Stimulated activated memory B cell treated with anti-CD40 and anti-IgM and Interleukin-4, amounts not matched to agents 10 μg/mL and 1 μg/mL and 100 μg/mL, for 72 hours (primary cell): ENCODE measurements around the gene AGBL1.
"Not testable (repeated sequence)": the region's sequence is repeated elsewhere in the genome, so short reads cannot be mapped to it uniquely, and the experiment has no call there.

Experiments
- ATAC-seq: fragments of 150-1000 bp; cut with Tn5 transposase; 2 replicates; pipeline ENCODE4 v1.10.0; 2021
- H3K27ac Mint-ChIP-seq: one replicate; pipeline ENCODE4 v1.8.0; 2022; ENCODE audit warnings: mild to moderate bottlenecking, mixed read lengths
- H3K27me3 Mint-ChIP-seq: one replicate; pipeline ENCODE4 v1.8.0; 2022; ENCODE audit warnings: mixed read lengths
- H3K36me3 Mint-ChIP-seq: one replicate; pipeline ENCODE4 v1.8.0; 2022; ENCODE audit warnings: mixed read lengths
- H3K4me1 Mint-ChIP-seq: one replicate; pipeline ENCODE4 v1.8.0; 2022; ENCODE audit warnings: mixed read lengths
- H3K4me3 Mint-ChIP-seq: one replicate; pipeline ENCODE4 v1.8.0; 2022; ENCODE audit warnings: mild to moderate bottlenecking, moderate library complexity, mixed read lengths
- H3K9me3 Mint-ChIP-seq: one replicate; pipeline ENCODE4 v1.8.0; 2022; ENCODE audit warnings: mixed read lengths

The AGBL1 gene

GRCh38 chr15:86878844-86879243, 799.2 kb downstream of the AGBL1 start:
- H3K4me3 Mint-ChIP-seq, H3K9me3 Mint-ChIP-seq, H3K27ac Mint-ChIP-seq, H3K27me3 Mint-ChIP-seq, H3K36me3 Mint-ChIP-seq, H3K4me1 Mint-ChIP-seq: not testable (repeated sequence)
- peak; percentile 49 for ATAC-seq

DNA sequence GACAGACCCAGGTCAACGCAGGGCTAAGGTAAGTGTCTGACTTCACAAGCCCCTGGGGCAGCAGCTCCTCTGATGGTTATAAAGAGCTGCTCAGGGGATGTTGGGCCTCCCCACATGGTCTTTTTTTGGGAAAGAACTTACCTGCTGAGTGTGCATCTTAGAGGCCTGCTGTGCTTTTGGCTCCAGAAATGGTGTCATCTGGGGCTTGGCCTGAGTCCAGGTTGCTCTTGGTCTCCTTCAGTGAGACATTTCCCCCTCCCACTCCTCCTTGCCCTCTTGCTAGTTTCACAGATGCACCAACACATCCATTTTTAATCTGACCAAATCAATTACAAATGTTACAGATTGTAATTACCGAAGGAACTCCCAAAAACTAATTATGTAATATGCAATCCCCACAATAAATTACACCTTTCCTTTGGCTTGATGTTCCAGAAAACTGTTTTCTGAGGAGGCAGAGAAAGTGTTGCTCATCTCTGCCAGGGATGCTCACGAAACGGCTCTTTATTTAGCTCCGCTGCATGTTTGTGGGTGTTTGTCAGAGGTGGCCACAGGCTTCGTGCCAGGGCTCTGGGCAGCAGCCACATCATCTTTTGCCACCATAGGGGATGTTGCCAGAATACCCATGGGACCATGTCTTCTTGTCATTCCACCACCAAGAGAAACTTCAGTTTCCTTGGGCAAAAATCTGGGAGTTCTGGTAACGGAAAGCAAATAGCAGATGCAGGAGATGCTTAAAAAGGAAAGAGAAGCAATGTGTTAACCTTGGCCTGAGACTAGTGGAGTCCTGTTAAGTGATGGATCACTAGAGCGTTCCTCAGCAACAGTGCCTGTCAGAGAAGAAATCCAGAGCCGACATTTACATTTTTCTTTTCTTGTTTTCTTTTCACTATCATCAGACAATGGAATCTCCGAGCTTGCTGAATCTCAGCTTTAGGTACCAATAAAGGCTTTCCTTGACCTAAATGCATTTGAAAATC, 799.9 kb downstream of the AGBL1 start:
- H3K4me1 Mint-ChIP-seq = no peaks in the 10 kb centered on the region
- no peaks in the 10 kb centered on the region for H3K36me3 Mint-ChIP-seq
- peaks cover 3% of the 10 kb centered on the region for H3K9me3 Mint-ChIP-seq
- H3K4me3 Mint-ChIP-seq = no peak overlapping the region
- no peak for ATAC-seq
- no peaks in the 10 kb centered on the region for H3K27me3 Mint-ChIP-seq
- no peak overlapping the region for H3K27ac Mint-ChIP-seq

GRCh38 chr15:86885616-86886015, 805.9 kb downstream of the AGBL1 start:
- Mint-ChIP-seq H3K27me3 (no peaks in the 10 kb centered on the region), H3K9me3 (peaks cover 4% of the 10 kb centered on the region)
- ATAC-seq = no peak

DNA sequence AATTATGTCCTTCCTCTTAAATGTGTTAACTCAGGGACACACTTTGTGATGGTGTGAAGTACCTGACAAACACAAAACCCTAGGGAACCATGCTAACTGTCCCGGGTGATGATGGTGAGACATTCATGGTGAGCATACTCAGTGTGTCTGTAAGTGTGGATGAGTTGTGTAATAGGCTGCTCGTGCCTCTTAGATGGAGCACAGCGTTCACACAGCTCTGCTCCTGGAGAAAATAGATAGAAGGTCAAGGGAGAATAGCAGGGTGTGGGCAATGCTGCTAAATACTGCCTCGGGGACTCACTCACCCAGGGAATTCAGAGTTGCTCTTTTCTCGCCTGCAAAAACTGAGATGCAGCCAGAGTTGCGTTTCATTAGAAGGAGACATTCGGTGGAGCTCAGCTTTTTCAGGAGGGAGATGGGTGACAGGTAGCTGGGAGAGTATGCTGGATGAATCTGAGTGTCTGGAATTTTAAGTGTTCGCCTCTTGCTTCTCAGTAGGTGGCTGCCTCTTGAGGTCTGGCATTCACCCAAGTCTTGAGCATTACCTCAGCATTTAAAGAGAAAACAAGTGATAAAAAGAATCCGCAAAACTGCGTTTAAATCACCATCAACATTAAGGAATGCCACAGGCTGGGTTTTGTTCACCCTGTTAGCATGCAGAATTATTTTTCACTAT, 813.2 kb downstream of the AGBL1 start:
- H3K27ac Mint-ChIP-seq = no peak overlapping the region
- ATAC-seq = no peak
- H3K4me3 Mint-ChIP-seq = no peak overlapping the region
- peaks cover 10% of the 10 kb centered on the region for H3K9me3 Mint-ChIP-seq
- H3K27me3 Mint-ChIP-seq = no peaks in the 10 kb centered on the region
- H3K4me1 Mint-ChIP-seq = no peaks in the 10 kb centered on the region
- H3K36me3 Mint-ChIP-seq = no peaks in the 10 kb centered on the region

More at GRCh38 chr15:86885616-86886015, 805.9 kb downstream of the AGBL1 start:
- no peaks in the 10 kb centered on the region for H3K4me1 Mint-ChIP-seq
- no peak overlapping the region for H3K27ac Mint-ChIP-seq
- H3K36me3 Mint-ChIP-seq = no peaks in the 10 kb centered on the region
- H3K4me3 Mint-ChIP-seq = no peak overlapping the region

DNA sequence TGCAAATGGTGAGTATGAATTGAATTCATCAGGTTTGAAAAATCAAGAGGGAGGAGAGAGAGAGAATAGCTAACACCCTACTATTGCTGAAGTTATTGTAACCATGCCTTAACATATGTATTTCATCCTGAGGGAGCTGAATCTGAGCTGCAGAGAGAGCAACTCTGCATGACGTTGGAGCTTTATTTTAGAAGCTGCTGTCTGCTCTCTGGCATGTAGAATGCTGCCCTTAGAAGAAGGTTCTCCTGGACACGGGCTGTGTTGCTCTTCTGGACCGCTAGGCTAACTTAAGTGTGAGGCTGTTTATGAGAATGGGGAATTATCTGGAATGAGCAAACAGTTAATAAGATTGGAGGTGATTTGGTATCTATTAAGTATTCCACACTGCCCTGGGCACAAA, 814.6 kb downstream of the AGBL1 start:
- no peaks in the 10 kb centered on the region for H3K27me3 Mint-ChIP-seq
- no peaks in the 10 kb centered on the region for H3K36me3 Mint-ChIP-seq
- H3K27ac Mint-ChIP-seq = no peak overlapping the region
- peaks cover 17% of the 10 kb centered on the region for H3K9me3 Mint-ChIP-seq
- ATAC-seq = no peak
- no peaks in the 10 kb centered on the region for H3K4me1 Mint-ChIP-seq
- H3K4me3 Mint-ChIP-seq = no peak overlapping the region

DNA sequence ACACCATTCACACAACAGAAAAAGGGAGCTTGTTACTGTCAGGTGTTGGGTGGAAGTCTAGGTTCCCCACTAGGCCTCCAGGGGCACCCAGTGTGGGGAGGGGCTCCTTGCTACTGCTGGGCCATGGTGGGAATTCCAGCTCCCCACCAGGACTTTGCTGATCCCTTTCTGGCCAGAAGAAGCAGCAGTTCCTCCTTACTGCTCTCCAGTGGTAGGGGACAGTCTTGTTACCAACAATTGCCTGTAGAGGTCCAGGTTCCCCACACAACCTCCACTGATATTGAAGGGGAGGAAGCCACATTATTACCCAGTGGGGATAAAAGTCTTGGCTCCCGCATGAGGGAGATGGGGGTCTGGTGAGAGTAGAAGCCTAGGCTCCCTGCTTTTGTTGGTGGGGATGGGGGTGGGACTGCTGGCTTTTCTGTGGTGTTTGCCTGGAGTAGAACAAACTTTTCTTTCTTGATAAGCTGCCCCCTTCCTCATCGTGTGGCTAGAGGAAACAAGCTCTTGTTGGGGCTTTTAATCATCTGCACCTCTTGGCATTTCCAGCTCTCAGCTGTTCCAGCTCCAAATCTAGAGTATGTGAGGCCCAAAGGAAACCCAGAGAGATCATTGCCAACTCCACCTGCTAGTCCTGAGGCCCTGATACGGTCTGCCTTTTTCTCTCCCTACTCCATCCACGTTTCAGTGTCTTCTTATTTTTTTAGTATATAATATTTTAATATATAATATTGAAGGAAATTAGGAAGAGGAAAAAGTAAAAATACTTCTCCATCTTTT, 824.2 kb downstream of the AGBL1 start:
- Mint-ChIP-seq H3K9me3 (peaks cover 4% of the 10 kb centered on the region), H3K27ac (no peak overlapping the region), H3K36me3 (no peaks in the 10 kb centered on the region), H3K27me3 (no peaks in the 10 kb centered on the region), H3K4me3 (no peak overlapping the region), H3K4me1 (no peaks in the 10 kb centered on the region)
- ATAC-seq = no peak

GRCh38 chr15:86905625-86906256, 826.1 kb downstream of the AGBL1 start:
- no peaks in the 10 kb centered on the region for H3K36me3 Mint-ChIP-seq
- no peak overlapping the region for H3K27ac Mint-ChIP-seq
- H3K9me3 Mint-ChIP-seq = peaks cover 3% of the 10 kb centered on the region
- no peaks in the 10 kb centered on the region for H3K4me1 Mint-ChIP-seq
- ATAC-seq = no peak
- H3K4me3 Mint-ChIP-seq = no peak overlapping the region
- H3K27me3 Mint-ChIP-seq = no peaks in the 10 kb centered on the region

DNA sequence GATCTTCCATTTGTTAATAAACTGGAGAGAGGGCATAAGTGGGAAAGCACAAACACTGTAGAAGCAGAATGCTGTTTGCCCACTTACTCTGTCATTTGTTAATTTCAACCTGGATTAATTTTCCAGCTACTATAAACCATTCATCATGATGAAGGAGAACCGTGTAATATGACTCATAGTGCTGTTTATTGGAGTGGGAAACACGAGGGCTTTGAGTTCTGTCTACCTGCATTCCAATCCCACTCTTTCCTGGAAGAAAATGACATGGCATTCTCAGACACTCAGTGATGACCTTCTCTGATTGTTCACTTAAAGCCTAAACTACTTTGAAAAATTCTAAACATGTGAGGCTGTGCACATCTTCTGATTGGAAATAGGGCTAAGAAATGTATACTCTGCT, 826.7 kb downstream of the AGBL1 start:
- no peaks in the 10 kb centered on the region for H3K4me1 Mint-ChIP-seq
- no peak overlapping the region for H3K4me3 Mint-ChIP-seq
- no peaks in the 10 kb centered on the region for H3K27me3 Mint-ChIP-seq
- H3K36me3 Mint-ChIP-seq = no peaks in the 10 kb centered on the region
- peaks cover 3% of the 10 kb centered on the region for H3K9me3 Mint-ChIP-seq
- H3K27ac Mint-ChIP-seq = no peak overlapping the region
- ATAC-seq = no peak

DNA sequence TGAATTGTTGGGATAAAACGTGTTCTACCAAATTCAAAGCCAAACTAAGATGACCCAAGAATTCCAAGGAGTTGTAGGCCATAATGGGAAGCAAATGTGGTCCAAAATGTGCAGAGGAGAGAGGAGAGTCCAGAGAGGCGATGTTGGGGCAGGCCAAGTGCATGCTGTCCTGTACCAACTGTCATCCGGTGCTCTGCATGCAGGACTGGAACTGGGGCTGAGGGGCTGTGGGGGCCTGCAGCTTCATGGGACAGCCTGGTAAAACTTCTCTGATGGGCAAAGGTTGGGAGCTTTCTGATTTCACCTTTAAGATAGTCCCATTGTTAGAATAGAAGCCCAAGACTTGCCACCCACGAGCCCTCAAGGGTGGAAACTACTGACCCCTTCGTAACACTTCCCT, 831.4 kb downstream of the AGBL1 start:
- ATAC-seq = peak; percentile 31
- no peak overlapping the region for H3K27ac Mint-ChIP-seq
- no peak overlapping the region for H3K4me3 Mint-ChIP-seq
- H3K4me1 Mint-ChIP-seq = no peaks in the 10 kb centered on the region
- H3K9me3 Mint-ChIP-seq = peaks cover 3% of the 10 kb centered on the region
- no peaks in the 10 kb centered on the region for H3K27me3 Mint-ChIP-seq
- no peaks in the 10 kb centered on the region for H3K36me3 Mint-ChIP-seq

- Mint-ChIP-seq H3K4me3 (no peak overlapping the region), H3K27ac (no peak overlapping the region), H3K9me3 (peaks cover 3% of the 10 kb centered on the region), H3K27me3 (no peaks in the 10 kb centered on the region), H3K4me1 (no peaks in the 10 kb centered on the region), H3K36me3 (no peaks in the 10 kb centered on the region)
- ATAC-seq = no peak
These were observed 833.0 kb downstream of the AGBL1 start for GRCh38 chr15:86912661-86913060.

GRCh38 chr15:86915811-86916331, 836.2 kb downstream of the AGBL1 start:
- H3K27me3 Mint-ChIP-seq = no peaks in the 10 kb centered on the region
- no peak overlapping the region for H3K4me3 Mint-ChIP-seq
- ATAC-seq = no peak
- H3K27ac Mint-ChIP-seq = no peak overlapping the region
- no peaks in the 10 kb centered on the region for H3K36me3 Mint-ChIP-seq
- H3K9me3 Mint-ChIP-seq = no peaks in the 10 kb centered on the region
- no peaks in the 10 kb centered on the region for H3K4me1 Mint-ChIP-seq

GRCh38 chr15:86916671-86917360, 837.1 kb downstream of the AGBL1 start:
- Mint-ChIP-seq H3K36me3 (no peaks in the 10 kb centered on the region), H3K9me3 (no peaks in the 10 kb centered on the region), H3K4me1 (no peaks in the 10 kb centered on the region), H3K4me3 (no peak overlapping the region), H3K27ac (no peak overlapping the region), H3K27me3 (no peaks in the 10 kb centered on the region)
- ATAC-seq = no peak

- Mint-ChIP-seq H3K27ac (no peak overlapping the region), H3K4me3 (no peak overlapping the region), H3K27me3 (no peaks in the 10 kb centered on the region), H3K4me1 (no peaks in the 10 kb centered on the region), H3K9me3 (no peaks in the 10 kb centered on the region), H3K36me3 (no peaks in the 10 kb centered on the region)
- no peak for ATAC-seq
These were observed 837.6 kb downstream of the AGBL1 start for GRCh38 chr15:86917361-86917671.

DNA sequence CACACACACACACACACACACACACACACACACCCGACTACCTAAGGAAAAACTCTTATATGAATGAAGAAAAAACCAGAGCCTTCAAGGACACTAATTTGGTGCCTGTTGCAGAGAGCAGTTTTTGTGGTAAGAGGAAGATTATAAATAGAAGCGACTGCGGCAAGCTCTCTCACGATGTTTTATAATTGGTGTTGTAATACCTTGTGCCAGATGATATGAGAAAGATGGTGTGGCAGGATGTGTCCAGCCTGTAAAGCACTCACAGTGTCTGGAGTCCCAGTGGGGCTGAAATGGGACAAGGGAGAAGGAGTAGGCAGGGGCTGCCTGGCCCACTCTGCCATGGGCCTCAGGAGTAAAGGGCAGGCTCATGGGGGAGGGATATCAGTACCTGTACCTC, 839.9 kb downstream of the AGBL1 start:
- ATAC-seq = no peak
- H3K27ac Mint-ChIP-seq = no peak overlapping the region
- peaks cover 2% of the 10 kb centered on the region for H3K9me3 Mint-ChIP-seq
- no peak overlapping the region for H3K4me3 Mint-ChIP-seq
- no peaks in the 10 kb centered on the region for H3K4me1 Mint-ChIP-seq
- no peaks in the 10 kb centered on the region for H3K36me3 Mint-ChIP-seq
- H3K27me3 Mint-ChIP-seq = no peaks in the 10 kb centered on the region
